Muscle of leg (tissue), 11 donors: ENCODE data around the gene IMMT. TPM values are rescaled to one million over a fixed set of nuclear protein-coding genes. Genes with fewer than 3 reads are reported as not detected.
"Not testable (repeated sequence)": the region's sequence is repeated elsewhere in the genome, so short reads cannot be mapped to it uniquely, and the experiment has no call there.

Source experiments
- DNase-seq: peaks from one replicate; pipeline ENCODE4 v3.0.0; 2013
- H3K27ac ChIP-seq: one replicate; pipeline ENCODE4 v1.5.1; 2013; ENCODE audit warnings: mild to moderate bottlenecking, low read length, control low read depth
- H3K27me3 ChIP-seq: one replicate; pipeline ENCODE4 v1.6.1; 2013; ENCODE audit warnings: low read length; ENCODE audit not compliant: control insufficient read depth, insufficient read depth
- H3K36me3 ChIP-seq: one replicate; pipeline ENCODE4 v1.6.1; 2013; ENCODE audit warnings: low read length; ENCODE audit not compliant: control insufficient read depth, insufficient read depth
- H3K4me1 ChIP-seq: one replicate; pipeline ENCODE4 v1.6.1; 2013; ENCODE audit warnings: low read length; ENCODE audit not compliant: control insufficient read depth, insufficient read depth
- H3K4me3 ChIP-seq: one replicate; pipeline ENCODE4 v1.5.1; 2013; ENCODE audit warnings: low read length, control low read depth
- H3K9me3 ChIP-seq: replicated peaks from 2 replicates; pipeline ENCODE4 v1.6.1; 2013; ENCODE audit warnings: low read depth, low read length; ENCODE audit not compliant: control insufficient read depth
- WGBS: methylation state at CpG from one replicate; pipeline ENCODE4 v1.1.5; 2013; ENCODE audit warnings: missing lambda C conversion rate; ENCODE audit not compliant: insufficient coverage; 5-methylcytosine and 5-hydroxymethylcytosine counted together
- polyA plus RNA-seq, 8 donors: library from polyadenylated mRNA; unstranded; fragments of 120-200 nt; gene quantifications; one replicate each; pipeline versions ENCODE4 v1.2.1 to v1.2.3, GENCODE V29; 2013; ENCODE audit warnings: inconsistent platforms in 1 of 8, low replicate concordance in 1 of 8; ENCODE audit not compliant: insufficient read length in 8 of 8, insufficient read depth in 1 of 8
- total RNA-seq: library from RNA; stranded (reverse); fragments of 120-200 nt; gene quantifications from one replicate; pipeline ENCODE4 v1.2.4, GENCODE V29; 2013

The IMMT gene
- total and polyA plus RNA-seq, 9 donors: 47.7 to 78.2 (median 67.4) TPM

DNA sequence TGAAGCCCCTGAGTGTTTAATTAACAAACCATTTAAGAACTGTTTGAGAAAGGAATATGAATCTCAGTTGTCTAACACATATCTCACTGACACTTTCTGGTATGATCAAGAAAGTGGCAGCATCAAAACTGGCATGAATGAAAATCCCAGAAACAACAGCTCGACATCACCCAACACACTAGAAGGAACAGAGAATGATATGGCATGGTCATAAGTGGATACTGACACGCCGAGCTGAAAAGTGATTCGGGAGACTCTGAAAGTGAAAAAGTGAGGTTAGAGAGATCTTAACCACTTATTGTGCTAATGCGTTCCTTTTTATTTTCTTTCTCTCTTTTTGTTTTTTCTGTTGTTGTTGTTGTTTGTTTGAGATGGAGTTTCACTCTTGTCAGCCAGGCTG is 41.9 kb upstream of the IMMT start:
- Histone ChIP-seq H3K36me3 (peaks cover 5% of the 10 kb centered on the region), H3K9me3 (no peaks in the 10 kb centered on the region), H3K4me3 (no peak overlapping the region), H3K27ac (no peak overlapping the region), H3K4me1 (peaks cover 3% of the 10 kb centered on the region), H3K27me3 (no peaks in the 10 kb centered on the region)
- WGBS: no CpG with 5 or more reads among the region's 5 CpGs
- no peak for DNase-seq

GRCh38 chr2:86235196-86235980 is 40.1 kb upstream of the IMMT start:
- peaks cover 16% of the 10 kb centered on the region for H3K4me1 ChIP-seq
- H3K27ac ChIP-seq: no peak overlapping the region
- no peaks in the 10 kb centered on the region for H3K9me3 ChIP-seq
- peaks cover 6% of the 10 kb centered on the region for H3K36me3 ChIP-seq
- no peaks in the 10 kb centered on the region for H3K27me3 ChIP-seq
- H3K4me3 ChIP-seq: no peak overlapping the region
- 60% methylated on average over 3 of the region's 12 CpGs for WGBS
- no peak for DNase-seq

DNA sequence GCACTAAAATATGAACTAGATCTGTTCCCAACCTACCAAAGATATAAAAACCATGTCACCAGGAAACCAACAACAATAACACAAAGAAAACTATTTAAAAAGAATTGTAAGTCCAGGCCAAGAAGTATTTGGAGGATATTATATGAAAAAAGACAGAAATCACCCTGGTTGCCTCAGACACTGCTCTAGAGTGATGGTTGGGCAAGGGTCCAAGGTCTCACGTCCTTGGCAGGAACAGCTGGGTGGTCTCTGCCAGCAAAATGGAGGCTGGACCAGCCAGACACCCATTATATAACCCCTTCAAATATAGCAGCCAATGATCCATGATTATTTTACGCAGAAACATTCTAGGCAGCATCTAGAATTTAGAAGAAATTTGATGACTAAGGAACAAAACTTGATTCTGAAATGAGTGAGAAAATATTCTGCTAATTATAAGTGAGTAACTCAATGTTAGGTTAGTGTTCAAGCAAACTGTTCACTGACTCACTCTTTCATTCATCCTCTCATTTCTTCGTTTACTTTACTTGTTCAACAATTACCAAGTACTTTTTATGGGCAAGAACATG is 39.4 kb upstream of the IMMT start:
- WGBS: no CpG with 5 or more reads among the region's 3 CpGs
- no peaks in the 10 kb centered on the region for H3K27me3 ChIP-seq
- H3K4me1 ChIP-seq: peaks cover 16% of the 10 kb centered on the region
- H3K27ac ChIP-seq: no peak overlapping the region
- H3K9me3 ChIP-seq: no peaks in the 10 kb centered on the region
- H3K4me3 ChIP-seq: no peak overlapping the region
- peaks cover 6% of the 10 kb centered on the region for H3K36me3 ChIP-seq
- no peak for DNase-seq

DNA sequence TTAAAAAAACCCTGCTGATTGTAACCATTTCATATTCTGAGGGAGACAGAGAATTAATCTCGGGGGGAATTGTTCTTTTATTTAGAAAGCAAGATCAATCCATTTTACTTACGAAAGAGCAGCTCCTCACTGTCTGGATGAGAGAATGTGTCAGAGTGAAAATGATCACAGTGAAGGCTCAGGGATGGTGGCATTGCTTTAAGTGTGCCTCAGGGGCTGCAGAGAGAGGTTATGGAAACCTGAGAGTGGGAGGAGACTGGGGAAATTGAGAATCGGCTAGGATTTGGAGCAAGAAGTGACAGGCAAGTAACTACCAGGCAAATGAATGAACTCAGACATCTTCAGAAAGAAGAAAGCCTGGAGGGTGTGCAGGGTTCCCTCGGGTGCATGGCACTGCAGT is 38.2 kb upstream of the IMMT start:
- Histone ChIP-seq H3K27ac (no peak overlapping the region), H3K4me1 (peaks cover 19% of the 10 kb centered on the region), H3K4me3 (no peak overlapping the region), H3K9me3 (no peaks in the 10 kb centered on the region), H3K36me3 (peaks cover 5% of the 10 kb centered on the region), H3K27me3 (no peaks in the 10 kb centered on the region)
- 10% methylated on average over 1 of the region's 4 CpGs for WGBS
- no peak for DNase-seq

GRCh38 chr2:86232910-86233309 is 37.6 kb upstream of the IMMT start:
- Histone ChIP-seq H3K27me3 (no peaks in the 10 kb centered on the region), H3K9me3 (no peaks in the 10 kb centered on the region), H3K27ac (no peak overlapping the region), H3K36me3 (peaks cover 3% of the 10 kb centered on the region), H3K4me3 (no peak overlapping the region), H3K4me1 (peaks cover 20% of the 10 kb centered on the region)
- WGBS: 49% methylated on average over 5 of the region's 6 CpGs
- no peak for DNase-seq

DNA sequence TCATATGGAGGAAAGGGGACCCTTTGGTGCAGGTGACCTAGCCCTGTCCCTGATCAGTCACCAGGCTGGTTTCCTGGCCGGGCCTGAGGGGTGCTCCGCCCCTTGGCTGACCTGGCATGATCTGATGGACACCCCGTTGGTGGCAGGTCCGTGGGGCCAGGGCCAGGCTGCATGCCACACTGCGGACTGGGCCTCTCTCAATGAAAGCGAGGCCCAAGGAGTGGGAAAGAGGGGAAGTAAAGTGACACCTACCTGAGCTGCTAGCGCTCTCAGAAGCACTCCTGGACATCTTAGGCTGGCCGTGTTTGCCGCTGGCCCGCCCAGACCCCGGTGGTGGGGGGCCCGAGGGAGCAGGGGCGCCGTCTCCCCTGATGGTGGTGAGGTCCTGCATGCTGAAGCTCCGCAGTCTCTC is 37.1 kb upstream of the IMMT start:
- WGBS: 82% methylated on average over 15 of the region's 15 CpGs
- Histone ChIP-seq H3K27me3 (no peaks in the 10 kb centered on the region), H3K4me3 (no peak overlapping the region), H3K36me3 (peaks cover 5% of the 10 kb centered on the region), H3K9me3 (no peaks in the 10 kb centered on the region), H3K4me1 (peaks cover 23% of the 10 kb centered on the region), H3K27ac (no peak overlapping the region)
- DNase-seq: no peak

GRCh38 chr2:86231680-86232372 is 36.6 kb upstream of the IMMT start:
- H3K36me3 ChIP-seq: peaks cover 5% of the 10 kb centered on the region
- H3K27ac ChIP-seq: no peak overlapping the region
- peaks cover 23% of the 10 kb centered on the region for H3K4me1 ChIP-seq
- no peaks in the 10 kb centered on the region for H3K9me3 ChIP-seq
- no peak for DNase-seq
- WGBS: 82% methylated on average over 8 of the region's 13 CpGs
- H3K4me3 ChIP-seq: no peak overlapping the region
- H3K27me3 ChIP-seq: no peaks in the 10 kb centered on the region

GRCh38 chr2:86230961-86231360 is 35.7 kb upstream of the IMMT start:
- WGBS: 71% methylated on average over 1 of the region's 5 CpGs
- Histone ChIP-seq H3K27ac (no peak overlapping the region), H3K4me1 (peaks cover 23% of the 10 kb centered on the region), H3K27me3 (no peaks in the 10 kb centered on the region), H3K36me3 (peaks cover 5% of the 10 kb centered on the region), H3K9me3 (no peaks in the 10 kb centered on the region), H3K4me3 (no peak overlapping the region)
- DNase-seq: no peak

DNA sequence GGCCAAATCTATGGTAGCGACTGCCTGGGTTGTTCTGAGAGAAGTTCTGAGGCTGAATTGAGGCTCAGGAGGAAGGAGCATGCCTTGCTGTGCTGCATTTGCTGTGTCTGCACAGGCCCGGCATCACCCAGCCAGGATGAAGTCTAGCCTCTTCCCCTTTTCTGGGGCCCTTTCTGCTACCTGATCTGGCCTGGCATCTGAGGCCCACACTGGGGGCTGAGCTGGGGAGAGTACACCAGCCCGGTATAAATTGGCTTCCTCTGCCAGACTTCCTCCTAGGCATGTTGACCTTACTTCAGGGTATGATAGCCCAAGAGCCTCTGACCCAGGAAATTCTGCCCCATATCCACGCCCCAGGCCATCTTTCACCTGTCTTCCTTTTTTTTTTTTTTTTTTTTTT is 34.0 kb upstream of the IMMT start:
- no peaks in the 10 kb centered on the region for H3K27me3 ChIP-seq
- H3K9me3 ChIP-seq: no peaks in the 10 kb centered on the region
- H3K4me1 ChIP-seq: peaks cover 39% of the 10 kb centered on the region
- H3K27ac ChIP-seq: no peak overlapping the region
- no peak for DNase-seq
- 26% methylated on average over 3 of the region's 4 CpGs for WGBS
- H3K4me3 ChIP-seq: no peak overlapping the region
- peaks cover 5% of the 10 kb centered on the region for H3K36me3 ChIP-seq

GRCh38 chr2:86228574-86228973 is 33.3 kb upstream of the IMMT start:
- H3K9me3 ChIP-seq, H3K27me3 ChIP-seq, DNase-seq, H3K27ac ChIP-seq, H3K4me3 ChIP-seq, H3K36me3 ChIP-seq: not testable (repeated sequence)
- H3K4me1 ChIP-seq: peaks cover 45% of the 10 kb centered on the region
- WGBS: 100% methylated on average over 2 of the region's 8 CpGs
